ENCODE data around the gene CHCHD4. TPM values are rescaled to one million over a fixed set of nuclear protein-coding genes. Genes with fewer than 3 reads are reported as not detected.

Gene CHCHD4
- total RNA-seq, 1 donor from 2014 or later = 13.2 TPM

Other genes starting within 250 kb of the CHCHD4 start
- 4.7 TPM for gene WNT7A, start 244.8 kb downstream of the CHCHD4 start, total RNA-seq
- gene TMEM43, start 182 bp upstream of the CHCHD4 start, total RNA-seq = 51.2 TPM
- 33.3 TPM for gene XPC, start 53.7 kb upstream of the CHCHD4 start, total RNA-seq
- gene LSM3, start 53.9 kb upstream of the CHCHD4 start, total RNA-seq = 11.3 TPM